HepG2 (cell line): ENCODE results near the gene HNRNPC. TPM values are rescaled to one million over a fixed set of nuclear protein-coding genes. Genes with fewer than 3 reads are reported as not detected.

Experiments used
- ATAC-seq: fragments of 200-7000 bp; cut with Tn5 transposase; 3 replicates; pipeline ENCODE4 v1.9.1; 2020; ENCODE audit warnings: mild to moderate bottlenecking, moderate library complexity
- BruUV-seq: library from RNA; stranded (reverse); fragments of 400-500 nt; replicated peaks from 2 replicates; lab custom pipeline; 2021; lab: Mats Ljungman, UMichigan
- CTCF ChIA-PET: fragments of 300-600 bp; formaldehyde crosslinking; extraction: SDS; loops from one replicate; lab custom pipeline; 2021; ENCODE audit warnings: low total read pairs, inconsistent platforms, low intra/inter-chr PET ratio; lab: Yijun Ruan, JAX
- POLR2A ChIA-PET: fragments of 350-600 bp; sonication (Branson Sonifier 250); formaldehyde crosslinking; loops from one replicate; lab custom pipeline; 2020; ENCODE audit warnings: antibody characterized with exemption, inconsistent platforms; lab: Yijun Ruan, JAX
- DNase-seq: peaks from one replicate; pipeline ENCODE4 v3.0.0-alpha.2; 2015; ENCODE audit warnings: low spot score
- FAIRE-seq: peaks from 3 replicates; lab custom pipeline; 2011; peaks lifted over from hg19 to GRCh38; lab: Jason Lieb, UNC
- H2AFZ ChIP-seq: one replicate; pipeline ENCODE4 v1.6.1; 2011; ENCODE audit warnings: low read length, inconsistent platforms
- H3K27ac ChIP-seq: fragments of 300-600 bp; 3 replicates; pipeline ENCODE4 v1.8.0; 2011; ENCODE audit warnings: mixed run types, mild to moderate bottlenecking, mixed read lengths, low read length, inconsistent platforms; ENCODE audit not compliant: insufficient read depth; ENCODE audit errors: extremely low read length
- H3K27me3 ChIP-seq, 2 experiments: fragments of 200-600 bp in 1 of 2; 2 replicates in 1 of 2; 3 replicates in 1 of 2; pipeline versions ENCODE4 v1.6.0 to v1.8.0; 2011; ENCODE audit warnings: low read length in 2 of 2, mild to moderate bottlenecking in 2 of 2, moderate library complexity in 2 of 2, inconsistent platforms in 1 of 2; ENCODE audit not compliant: insufficient read depth in 2 of 2, control insufficient read depth in 1 of 2
- H3K36me3 ChIP-seq, 2 experiments: fragments of 200-600 bp in 1 of 2; replicated peaks in 1 of 2; 2 replicates in 1 of 2; 3 replicates in 1 of 2; pipeline versions ENCODE4 v1.5.1 to v1.8.0; 2011; ENCODE audit warnings: low read length in 2 of 2, inconsistent platforms in 1 of 2; ENCODE audit not compliant: insufficient read depth in 2 of 2, control insufficient read depth in 1 of 2
- H3K4me1 ChIP-seq: 2 replicates; pipeline ENCODE4 v1.5.1; 2012; ENCODE audit warnings: low read length, inconsistent platforms; ENCODE audit not compliant: insufficient read depth
- H3K4me2 ChIP-seq: 2 replicates; pipeline ENCODE4 v1.6.0; 2011; ENCODE audit warnings: low read depth, low read length, inconsistent platforms
- H3K4me3 ChIP-seq, 3 experiments: fragments of 200-600 bp in 1 of 3; sonication (generic), shearing (Covaris generic) in 1 of 3; replicated peaks in 1 of 3; 2 replicates each; pipeline ENCODE4 v1.5.1; 2011 to 2016; ENCODE audit warnings: low read length in 3 of 3, inconsistent platforms in 2 of 3, low read depth in 2 of 3, mild to moderate bottlenecking in 2 of 3, control low read depth in 1 of 3, mixed read lengths in 1 of 3; ENCODE audit not compliant: insufficient read depth in 1 of 3
- H3K79me2 ChIP-seq: one replicate; pipeline ENCODE4 v1.6.1; 2011; ENCODE audit warnings: low read length, inconsistent platforms; ENCODE audit not compliant: insufficient read depth
- H3K9ac ChIP-seq: 2 replicates; pipeline ENCODE4 v1.6.0; 2011; ENCODE audit warnings: mild to moderate bottlenecking, low read depth, low read length, inconsistent platforms; ENCODE audit not compliant: insufficient read depth
- H3K9me3 ChIP-seq: 2 replicates; pipeline ENCODE4 v1.5.1; 2012; ENCODE audit warnings: mild to moderate bottlenecking, low read length
- H4K20me1 ChIP-seq: 2 replicates; pipeline ENCODE4 v1.6.0; 2011; ENCODE audit warnings: inconsistent platforms, mild to moderate bottlenecking, low read length, moderate library complexity; ENCODE audit not compliant: insufficient read depth
- CHD2 ChIP-seq: IDR thresholded peaks from 2 replicates; pipeline ENCODE4 v1.6.1; 2011; ENCODE audit warnings: low read depth, low read length, improper control_type of control experiment
- CHD4 ChIP-seq: fragments of 200-600 bp; sonication (generic); IDR thresholded peaks from 2 replicates; pipeline ENCODE4 v1.7.0; 2017; ENCODE audit warnings: mild to moderate bottlenecking, low read length, borderline replicate concordance
- ELF4 ChIP-seq: sonication (generic); formaldehyde crosslinking; IDR thresholded peaks from 2 replicates; pipeline ENCODE4 v1.5.0; 2020; ENCODE audit warnings: missing genetic modification reagents, mild to moderate bottlenecking, moderate library complexity, borderline replicate concordance
- ISX ChIP-seq: sonication (generic); formaldehyde crosslinking; conservative IDR thresholded peaks from 2 replicates; pipeline ENCODE4 v1.5.0; 2020; ENCODE audit warnings: missing genetic modification reagents
- MAZ ChIP-seq, 2 experiments: sonication (generic) in 1 of 2; formaldehyde crosslinking in 1 of 2; IDR thresholded peaks; 2 replicates each; pipeline versions ENCODE4 v1.5.0 to v1.6.1; 2012 to 2020; ENCODE audit warnings: low read depth in 2 of 2, mild to moderate bottlenecking in 2 of 2, borderline replicate concordance in 1 of 2, improper control_type of control experiment in 1 of 2, low read length in 1 of 2, missing genetic modification reagents in 1 of 2, moderate library complexity in 1 of 2
- MBD4 ChIP-seq: IDR thresholded peaks from 2 replicates; pipeline ENCODE4 v1.6.1; 2012; ENCODE audit warnings: low read length, inconsistent platforms, borderline replicate concordance
- POLR2A ChIP-seq, 2 experiments: IDR thresholded peaks; 2 replicates each; pipeline ENCODE4 v1.6.1; 2011; ENCODE audit warnings: low read depth in 2 of 2, low read length in 2 of 2, mild to moderate bottlenecking in 1 of 2, moderate library complexity in 1 of 2; ENCODE audit not compliant: insufficient read depth in 1 of 2
- RBFOX2 ChIP-seq: fragments of 200-400 bp; formaldehyde crosslinking; IDR thresholded peaks from 2 replicates; pipeline ENCODE4 v1.6.1; 2017; ENCODE audit warnings: low read depth, mild to moderate bottlenecking, low read length
- RBM22 ChIP-seq: fragments of 200-400 bp; formaldehyde crosslinking; optimal IDR thresholded peaks from 2 replicates; pipeline ENCODE3; 2017; ENCODE audit warnings: mild to moderate bottlenecking, low read length, moderate library complexity
- ZNF12 ChIP-seq: sonication (generic); formaldehyde crosslinking; IDR thresholded peaks from 2 replicates; pipeline ENCODE4 v1.5.0; 2020; ENCODE audit warnings: missing genetic modification reagents
- WGBS: methylation state at CpG from one replicate; pipeline ENCODE4 v1.1.6; 2017; ENCODE audit warnings: low lambda C conversion rate; 5-methylcytosine and 5-hydroxymethylcytosine counted together
- in situ Hi-C: cut with HindIII; loops from 2 replicates; pipeline ENCODE4 v1.10.0; 2017; ENCODE audit warnings: low pct_unique_long_range_greater_than_20kb; ENCODE audit not compliant: extremely low pct_ligation_motif_present
- intact Hi-C: fragments of 100-400 bp; cut with micrococcal nuclease; formaldehyde crosslinking; loops from one replicate; pipeline ENCODE4 v1.10.0; 2022; ENCODE audit not compliant: unreplicated experiment
- polyA plus RNA-seq, 8 experiments: library from polyadenylated mRNA; depleted of rRNA in 3 of 8; stranded (reverse) in 7 of 8; unstranded in 1 of 8; fragments of >200 nt; fragmentation: Illumina TruSeq in 4 of 8; extraction: Trizol in 4 of 8; gene quantifications; 2 replicates each; pipeline versions ENCODE4 v1.2.1 to v1.2.3, GENCODE V29; 2011 to 2016; ENCODE audit warnings: low read depth in 4 of 8, missing spikeins in 1 of 8, mixed read lengths in 1 of 8; ENCODE audit not compliant: insufficient read depth in 1 of 8
- total RNA-seq, 5 experiments: library from RNA; depleted of rRNA; stranded (reverse); fragments of >200 nt; fragmentation: Illumina TruSeq; extraction: Trizol; gene quantifications; 2 replicates each; pipeline ENCODE4 v1.2.3, GENCODE V29; 2016; ENCODE audit warnings: low read depth in 1 of 5
- TF ChIP-seq, protein P1 (sequence below): sonication (generic); formaldehyde crosslinking; IDR thresholded peaks from 2 replicates; pipeline ENCODE4 v1.8.0; 2023; ENCODE audit warnings: mild to moderate bottlenecking, missing genetic modification reagents

Gene HNRNPC
- total and polyA plus RNA-seq, 2 of the 13 experiments (the other 11 are each of a cell fraction or from before 2014, with no cell fraction given): 628 to 1,099 TPM

DNA sequence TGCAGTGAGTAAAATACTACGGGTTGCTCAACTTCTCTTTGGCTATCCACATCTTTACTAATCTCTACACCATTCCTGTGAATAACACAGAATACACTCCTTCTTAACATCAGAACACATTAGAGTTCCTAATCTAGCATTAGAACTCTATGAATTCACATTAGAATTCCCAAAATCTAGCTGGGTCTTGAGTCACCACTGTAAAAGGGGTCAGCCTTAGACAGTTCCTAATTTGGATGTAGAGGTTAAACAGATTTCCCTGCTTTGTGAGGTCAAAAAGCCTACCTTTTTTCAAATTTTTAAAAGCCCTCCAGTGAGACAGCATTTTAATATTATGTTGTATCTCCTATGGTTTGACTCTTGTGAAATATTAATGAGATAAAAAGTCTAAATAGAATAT lies 7.4 kb downstream of the HNRNPC start:
- peaks cover 25 to 89% of the 10 kb centered on the region in 2 experiments for H3K36me3 ChIP-seq
- intact Hi-C loops (no loop called here), in situ Hi-C loops (no loop called here)
- H3K27me3 ChIP-seq: no peaks in the 10 kb centered on the region
- FAIRE-seq (no peak), DNase-seq (no peak), ATAC-seq (no peak)
- ChIA-PET CTCF (no interaction called here), POLR2A (interaction anchor here (1.3 kb wide), 1 partner anchor 46 kb away, joined by 3 read pairs; no protein-coding TSS in a partner anchor)
- H4K20me1 ChIP-seq: peaks cover 97% of the 10 kb centered on the region
- WGBS: 94% methylated on average over 1 of the region's 1 CpG
- no peak overlapping the region for H3K9ac ChIP-seq
- peaks cover 96% of the 10 kb centered on the region for H3K4me1 ChIP-seq
- H3K79me2 ChIP-seq: peaks cover 98% of the 10 kb centered on the region
- H3K27ac ChIP-seq: no peak overlapping the region
- no peak overlapping the region for H3K4me3 ChIP-seq
- TF ChIP-seq CHD4 (0 out of 2 replicates have a peak, but pooled peaks have one; percentile 2), POLR2A (IDR thresholded peaks at IDR 0.05; ENCODE audit: insufficient read depth in 1 of 2, low read depth in 2 of 2, low read length in 2 of 2) (peak in 1 of 2 experiments; percentile 32; a peak in 2 of 4 replicates), RBFOX2 (peak; percentile 10; the same call in 1 of the 2 replicates), ISX (CRISPR knock-in tag) (no peak), RBM22 (peak; percentile 35), MAZ (IDR thresholded peaks at IDR 0.05; ENCODE audit: borderline replicate concordance, low read depth, low read length) (no peak), MAZ (CRISPR knock-in tag; IDR thresholded peaks at IDR 0.05; ENCODE audit: low read depth) (no peak), MBD4 (peak; percentile 22; the same call in 1 of the 2 replicates), CHD2 (no peak), ELF4 (CRISPR knock-in tag) (0 out of 2 replicates have a peak, but pooled peaks have one; percentile 46), ZNF12 (CRISPR knock-in tag) (no peak)
- TF ChIP-seq, protein P1, sequence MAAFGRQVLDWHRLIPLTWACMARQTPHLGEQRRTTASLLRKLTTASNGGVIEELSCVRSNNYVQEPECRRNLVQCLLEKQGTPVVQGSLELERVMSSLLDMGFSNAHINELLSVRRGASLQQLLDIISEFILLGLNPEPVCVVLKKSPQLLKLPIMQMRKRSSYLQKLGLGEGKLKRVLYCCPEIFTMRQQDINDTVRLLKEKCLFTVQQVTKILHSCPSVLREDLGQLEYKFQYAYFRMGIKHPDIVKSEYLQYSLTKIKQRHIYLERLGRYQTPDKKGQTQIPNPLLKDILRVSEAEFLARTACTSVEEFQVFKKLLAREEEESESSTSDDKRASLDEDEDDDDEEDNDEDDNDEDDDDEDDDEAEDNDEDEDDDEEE (CRISPR knock-in tag): no peak
- no peak overlapping the region for H2AFZ ChIP-seq
- no TSS peak for BruUV-seq
- no peaks in the 10 kb centered on the region for H3K9me3 ChIP-seq
- no peak overlapping the region for H3K4me2 ChIP-seq
